GM12891 (cell line): ENCODE measurements around the gene MAP3K2.
A peak's percentile ranks its signal among the peaks of the same experiment; 100 is the strongest.

ENCODE experiments used
- DNase-seq: peaks from one replicate; pipeline ENCODE4 v3.0.0; 2011; ENCODE audit warnings: low spot score; ENCODE audit not compliant: insufficient read length
- FAIRE-seq: peaks from 2 replicates; lab custom pipeline; 2011; peaks lifted over from hg19 to GRCh38; lab: Jason Lieb, UNC
- PAX5 ChIP-seq: IDR thresholded peaks from 2 replicates; pipeline ENCODE4 v1.6.1; 2011; ENCODE audit warnings: low read length, moderate library complexity, mild to moderate bottlenecking; ENCODE audit not compliant: insufficient read depth, severe bottlenecking
- POLR2A ChIP-seq: IDR thresholded peaks from 2 replicates; pipeline ENCODE4 v1.6.1; 2011; ENCODE audit warnings: low read depth, low read length, control low read depth
- POLR2AphosphoS5 ChIP-seq: IDR thresholded peaks from 2 replicates; pipeline ENCODE4 v1.6.1; 2011; ENCODE audit warnings: low read depth, low read length, control low read depth
- POU2F2 ChIP-seq: IDR thresholded peaks from 2 replicates; pipeline ENCODE4 v1.6.1; 2011; ENCODE audit warnings: low read depth, mild to moderate bottlenecking, control low read depth, low read length, moderate library complexity
- SPI1 ChIP-seq: IDR thresholded peaks from 2 replicates; pipeline ENCODE4 v1.6.1; 2011; ENCODE audit warnings: low read depth, low read length, control low read depth
- TAF1 ChIP-seq: IDR thresholded peaks from 2 replicates; pipeline ENCODE4 v1.6.1; 2011; ENCODE audit warnings: low read depth, low read length, control low read depth

Gene MAP3K2

DNA sequence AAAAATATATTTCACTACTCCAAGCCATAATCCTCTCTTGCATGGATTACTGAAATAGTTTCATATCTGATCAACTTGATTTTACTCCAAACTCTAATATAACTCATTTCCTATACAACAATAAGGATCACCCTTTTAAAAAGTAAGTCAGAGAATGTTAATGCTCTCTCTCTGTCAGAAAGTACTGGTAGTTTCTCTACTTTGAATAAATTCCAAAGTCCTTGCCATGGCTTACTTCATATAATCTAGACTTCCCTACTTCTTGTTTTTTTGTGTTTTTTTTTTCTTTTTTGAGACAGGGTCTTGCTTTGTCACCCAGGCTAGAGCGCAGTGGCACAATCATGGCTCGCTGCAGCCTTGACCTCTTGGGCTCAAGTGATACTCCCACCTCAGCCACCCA, 36.2 kb downstream of the MAP3K2 start:
- TF ChIP-seq PAX5 (no peak), TAF1 (no peak), POU2F2 (no peak), SPI1 (no peak), POLR2A (no peak), POLR2AphosphoS5 (no peak)
- FAIRE-seq: no peak
- DNase-seq: no peak

DNA sequence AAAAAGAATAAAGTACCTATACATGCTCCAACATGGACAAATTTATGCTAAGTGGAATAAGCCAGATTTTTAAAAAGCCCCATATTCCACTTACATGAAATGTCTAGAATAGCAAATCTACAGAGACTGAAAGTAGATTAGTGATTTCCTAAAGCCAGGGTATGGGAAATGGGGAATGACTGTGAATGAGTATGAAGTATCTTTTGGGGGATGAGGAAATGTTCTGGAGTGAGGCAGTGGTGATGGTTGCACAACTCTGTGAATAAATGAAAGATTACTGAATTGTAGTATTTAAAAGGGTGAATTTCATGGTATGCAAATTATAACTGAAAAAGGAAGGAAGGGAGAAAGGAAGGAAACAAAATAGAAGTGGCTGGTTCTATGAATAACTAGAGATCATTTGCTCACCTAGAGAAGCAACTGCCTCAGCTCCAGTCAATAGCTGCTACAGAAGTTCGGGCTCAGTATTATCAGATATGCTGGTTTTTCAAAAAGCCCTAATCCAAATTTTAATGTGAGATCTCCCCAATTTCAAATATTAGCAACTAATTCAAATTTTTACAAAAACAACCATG, 39.3 kb downstream of the MAP3K2 start:
- FAIRE-seq: peak; percentile 66
- DNase-seq: no peak
- TF ChIP-seq PAX5 (no peak), TAF1 (no peak), SPI1 (no peak), POLR2A (no peak), POLR2AphosphoS5 (no peak), POU2F2 (no peak)

DNA sequence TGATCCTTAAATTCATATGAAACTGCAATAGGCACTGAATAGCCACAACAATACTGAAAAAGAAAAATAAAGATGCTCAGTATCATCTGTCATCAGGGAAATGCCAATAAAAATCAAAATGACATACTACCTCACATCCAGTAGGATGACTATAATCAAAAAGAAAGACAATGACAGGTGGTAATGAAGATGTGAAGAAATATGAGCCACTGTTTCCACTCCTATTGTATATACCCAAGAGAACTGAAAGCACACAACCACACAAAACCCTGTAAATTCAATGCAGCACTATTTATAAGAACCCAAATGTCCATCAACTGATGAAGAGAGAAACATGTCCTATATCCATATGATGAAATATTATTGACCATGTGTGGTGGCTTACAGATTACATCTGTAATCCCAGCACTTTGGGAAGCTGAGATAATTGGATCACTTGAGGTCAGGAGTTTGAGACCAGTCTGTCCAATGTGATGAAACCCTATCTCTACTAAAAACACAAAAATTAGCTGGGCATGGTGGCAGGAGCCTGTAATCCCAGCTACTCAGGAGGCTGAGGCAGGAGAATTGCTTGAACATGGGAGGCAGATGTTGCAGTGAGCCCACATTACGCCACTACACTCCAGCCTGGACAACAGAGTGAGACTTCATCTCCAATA, 39.9 kb downstream of the MAP3K2 start:
- TF ChIP-seq POLR2A (no peak), POLR2AphosphoS5 (no peak), SPI1 (no peak), PAX5 (no peak), POU2F2 (no peak), TAF1 (no peak)
- peak; percentile 85 for FAIRE-seq
- no peak for DNase-seq

DNA sequence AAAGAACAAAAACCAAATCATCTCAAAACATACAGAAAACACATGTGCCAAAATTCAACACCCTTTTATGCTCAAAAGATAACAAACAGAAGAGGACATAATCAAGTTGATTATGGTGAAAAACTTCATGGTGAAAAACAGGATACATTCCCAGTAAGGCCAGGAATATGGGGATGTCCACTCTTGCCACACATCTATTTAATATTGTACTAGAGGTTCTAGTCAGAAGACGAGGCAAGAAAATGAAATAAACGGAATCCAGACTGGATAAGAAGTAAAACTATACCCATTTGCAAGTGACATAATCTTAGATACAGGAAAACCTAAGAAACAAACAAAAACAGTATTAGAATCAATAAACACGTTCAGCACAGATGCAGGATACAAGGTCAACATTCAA, 40.8 kb downstream of the MAP3K2 start:
- no peak for DNase-seq
- TF ChIP-seq POU2F2 (no peak), POLR2AphosphoS5 (no peak), TAF1 (no peak), SPI1 (no peak), POLR2A (no peak), PAX5 (no peak)
- FAIRE-seq: no peak

DNA sequence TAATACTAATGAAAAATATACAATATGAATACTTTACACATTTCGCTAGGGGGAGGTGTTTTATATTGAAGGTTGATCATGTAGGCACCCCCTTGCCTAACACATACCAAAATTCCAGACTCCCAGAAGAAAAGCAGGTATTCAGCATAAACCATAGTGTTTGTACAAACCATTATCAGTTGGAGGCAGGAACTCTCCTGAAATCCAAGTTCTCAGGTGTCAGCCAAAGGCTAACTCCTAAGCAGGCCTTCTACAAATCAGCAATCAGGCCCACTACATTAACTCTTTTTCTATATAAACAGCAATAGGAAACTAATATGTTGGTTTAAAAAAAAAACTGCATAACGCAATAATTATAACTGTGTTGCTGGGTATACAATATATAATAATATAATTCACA, 44.5 kb downstream of the MAP3K2 start:
- no peak for FAIRE-seq
- TF ChIP-seq POLR2A (no peak), TAF1 (no peak), POU2F2 (no peak), POLR2AphosphoS5 (no peak), PAX5 (no peak), SPI1 (no peak)

DNA sequence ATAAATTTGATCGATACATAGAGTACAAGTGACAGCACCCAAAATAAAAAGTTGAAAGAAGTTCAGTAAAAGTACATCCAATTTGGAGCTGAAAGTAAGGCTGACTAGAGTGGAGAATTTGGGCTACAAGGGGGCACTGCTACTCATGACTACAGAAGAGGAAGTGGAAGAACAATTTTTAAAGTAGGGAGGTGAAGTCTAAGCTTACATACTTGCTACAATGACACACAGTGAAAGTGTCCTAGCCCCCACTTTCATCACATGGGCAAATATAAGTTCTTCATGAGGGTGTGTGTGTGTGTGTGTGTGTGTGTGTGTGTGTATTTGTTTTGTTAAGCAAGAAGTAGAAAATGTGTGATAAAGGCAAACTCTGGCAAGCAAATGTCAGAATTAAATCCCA, 45.7 kb downstream of the MAP3K2 start:
- FAIRE-seq: peak; percentile 78

More for the DNA sequence above, 44.5 kb downstream of the MAP3K2 start:
- no peak for DNase-seq

DNA sequence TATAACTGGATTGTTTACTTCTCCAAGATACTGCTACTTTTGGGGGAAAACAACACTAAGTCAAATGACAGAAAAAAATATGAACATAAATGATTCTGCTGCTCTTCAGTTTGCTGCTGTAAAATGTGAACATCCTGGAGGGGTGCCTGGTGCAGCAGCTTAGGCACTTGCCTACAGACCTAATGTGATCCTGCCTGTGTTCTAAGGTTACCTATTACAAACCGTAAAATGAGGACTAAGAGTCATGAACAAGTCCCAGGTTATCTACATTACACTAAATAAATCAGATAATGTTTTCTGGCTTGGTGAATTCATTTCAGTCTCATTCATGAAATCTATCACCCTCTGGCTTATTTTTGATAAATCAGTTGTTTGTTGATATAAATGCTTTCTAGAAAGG, 55.4 kb downstream of the MAP3K2 start:
- FAIRE-seq: no peak
- no peak for TF ChIP-seq TAF1
- TF ChIP-seq SPI1: no peak
- no peak for TF ChIP-seq PAX5
- TF ChIP-seq POLR2AphosphoS5: no peak
- TF ChIP-seq POU2F2: no peak
- TF ChIP-seq POLR2A: no peak
- DNase-seq: no peak

More for the DNA sequence above, 45.7 kb downstream of the MAP3K2 start:
- TF ChIP-seq TAF1 (no peak), SPI1 (peak; percentile 96), PAX5 (no peak)
- no peak for DNase-seq

DNA sequence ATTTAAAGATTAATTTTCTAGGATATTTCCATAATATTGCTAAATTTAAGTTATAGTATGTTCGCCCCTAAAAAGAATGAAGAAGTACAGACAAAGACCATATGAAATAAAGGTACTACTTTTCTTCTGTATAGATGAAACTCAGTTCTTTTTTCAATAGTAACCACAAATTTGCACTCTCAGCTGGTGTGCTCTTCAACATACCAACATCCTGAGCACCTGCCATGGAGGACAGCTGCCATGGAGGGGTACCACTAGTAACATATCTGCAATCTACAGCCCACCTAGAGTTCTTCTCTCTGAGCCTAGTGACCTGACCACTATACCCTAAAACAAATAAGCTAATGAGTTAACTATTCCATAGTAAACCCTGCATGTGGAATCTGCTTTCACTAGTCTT, 57.0 kb downstream of the MAP3K2 start:
- DNase-seq (no peak), FAIRE-seq (no peak)
- TF ChIP-seq PAX5 (no peak), POU2F2 (no peak), TAF1 (no peak), POLR2A (no peak), SPI1 (no peak), POLR2AphosphoS5 (no peak)

DNA sequence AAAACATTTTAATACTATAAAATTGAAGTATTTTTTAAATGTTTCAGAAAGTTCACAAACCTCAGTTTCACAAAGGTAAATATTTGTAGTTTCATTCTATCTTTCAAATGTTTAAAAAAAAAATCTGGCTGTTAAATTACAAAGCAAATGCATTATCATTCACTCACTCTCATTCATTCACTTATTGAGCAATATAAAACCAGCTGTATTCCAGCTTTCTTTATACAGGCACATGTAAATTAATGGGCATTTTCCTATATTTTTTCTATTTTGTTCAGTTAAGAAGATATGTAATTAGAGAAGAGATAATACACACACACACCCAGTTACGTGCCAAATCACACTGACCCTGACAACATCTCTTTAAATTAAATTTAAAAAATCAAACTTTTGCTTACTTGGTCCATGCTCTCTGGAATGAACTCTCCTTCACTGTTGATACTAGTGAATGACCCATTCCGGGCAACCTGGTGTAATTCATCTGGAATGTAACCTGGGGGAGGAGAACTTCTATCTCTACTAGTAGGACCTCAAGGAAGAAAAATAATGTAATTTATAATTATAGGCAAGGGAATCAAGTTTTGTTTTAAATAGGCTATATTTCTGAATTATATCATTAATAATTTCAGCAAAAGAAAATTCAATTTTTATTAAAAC, 61.4 kb downstream of the MAP3K2 start:
- FAIRE-seq (no peak), DNase-seq (no peak)
- TF ChIP-seq SPI1 (no peak), POLR2A (no peak), POLR2AphosphoS5 (no peak), PAX5 (no peak), TAF1 (no peak), POU2F2 (no peak)
